IPS-NIHi11 (cell line): ENCODE data around the gene VSNL1.

ENCODE experiments used
- DNase-seq: peaks from one replicate; pipeline ENCODE4 v3.0.0; 2012; ENCODE audit warnings: mixed read lengths, low spot score

Gene VSNL1

DNA sequence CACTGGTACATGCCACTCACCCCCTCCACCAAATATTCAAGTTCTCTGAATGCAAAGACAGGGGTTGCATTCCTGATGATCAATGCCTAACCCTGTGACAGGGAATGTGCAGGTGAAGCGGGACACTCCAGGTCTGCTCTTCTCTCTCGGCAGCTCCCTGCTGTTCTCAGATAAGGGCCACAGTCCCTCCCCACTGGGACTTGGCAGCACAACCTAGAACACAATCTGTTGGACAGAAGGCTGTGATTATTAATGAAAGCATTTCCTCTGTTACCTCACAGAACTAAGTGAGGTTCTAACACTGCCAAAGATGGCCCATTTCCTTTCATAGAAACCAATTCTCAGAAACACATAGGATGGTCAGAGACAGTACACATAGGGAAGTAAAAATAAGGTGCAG is 42.7 kb downstream of the VSNL1 start:
- DNase-seq, result no peak

DNA sequence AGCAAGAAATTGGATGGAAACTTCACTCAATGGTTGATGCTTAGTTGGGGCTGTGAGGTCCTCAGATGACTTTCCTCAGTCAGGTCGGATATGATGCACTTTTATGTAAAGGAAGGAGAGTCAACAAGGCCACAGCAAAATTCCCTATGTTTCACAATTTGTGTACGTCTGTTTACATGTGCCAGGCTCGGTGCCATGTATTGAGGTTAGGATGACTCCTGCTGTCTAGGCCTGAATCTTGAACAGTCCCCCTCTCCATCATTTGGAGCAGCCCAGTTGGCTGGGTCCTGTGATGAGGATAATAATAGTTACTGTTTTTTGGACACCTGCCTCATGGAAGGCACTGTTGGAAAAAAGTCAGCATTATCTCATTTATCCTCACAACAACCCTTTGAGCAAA is 43.1 kb downstream of the VSNL1 start:
- no peak for DNase-seq

DNA sequence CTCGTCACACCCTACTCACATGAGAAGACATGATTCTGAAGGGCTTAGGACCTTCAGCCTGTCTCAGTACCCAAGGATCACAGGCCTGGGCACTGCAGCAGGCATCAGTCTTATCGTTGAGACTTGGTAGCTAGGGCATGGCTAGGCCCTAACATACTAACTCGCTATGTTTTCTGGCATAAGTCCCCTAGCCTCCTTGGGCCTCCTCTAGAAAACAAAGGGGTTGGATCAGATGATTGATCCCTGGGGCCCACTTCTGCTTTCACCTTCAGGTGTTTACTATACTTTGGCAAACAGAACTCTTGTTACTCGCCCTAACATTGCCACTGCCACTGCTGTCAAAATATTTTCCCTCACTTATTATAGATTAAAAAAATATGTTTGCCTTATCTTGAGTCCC is 44.2 kb downstream of the VSNL1 start:
- DNase-seq, result no peak

DNA sequence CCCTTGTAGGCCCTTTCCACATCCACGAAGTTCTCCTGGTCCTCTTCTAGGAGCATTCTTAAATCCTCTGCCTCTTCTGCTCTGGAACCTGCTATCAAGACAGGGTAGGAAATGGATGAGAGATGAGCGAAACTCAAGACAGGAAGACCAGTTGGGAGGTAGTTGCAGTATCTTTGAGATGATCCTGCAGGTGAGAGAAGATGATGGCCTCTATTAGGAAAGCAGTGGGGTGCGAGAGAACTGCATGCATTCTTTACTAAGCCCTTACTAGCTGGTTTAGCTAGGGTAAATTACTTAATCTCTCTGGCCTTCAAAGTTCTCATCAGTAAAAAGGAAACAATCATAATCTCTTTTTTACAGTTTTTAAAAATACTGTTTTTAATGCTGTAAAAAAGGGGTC is 47.0 kb downstream of the VSNL1 start:
- DNase-seq, result no peak

DNA sequence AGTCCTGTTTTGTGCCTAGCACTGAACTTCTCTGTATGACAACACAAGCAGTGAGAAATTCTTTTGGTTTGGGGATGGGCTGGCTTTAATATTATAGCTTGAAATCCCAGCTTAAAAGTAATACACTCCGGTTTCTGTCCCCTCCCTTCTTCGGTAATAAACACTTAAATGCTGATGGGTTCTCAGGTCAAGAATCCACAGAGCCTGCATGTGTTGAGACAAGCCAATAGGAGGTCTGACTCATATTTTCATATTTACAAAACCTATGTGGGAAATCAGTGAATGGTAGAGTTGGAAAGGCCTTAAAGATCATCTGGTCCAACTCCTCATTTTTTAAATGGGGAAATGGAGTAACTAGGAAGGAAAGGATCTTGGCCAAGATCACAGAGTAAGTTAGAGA is 47.5 kb downstream of the VSNL1 start:
- DNase-seq, result no peak

DNA sequence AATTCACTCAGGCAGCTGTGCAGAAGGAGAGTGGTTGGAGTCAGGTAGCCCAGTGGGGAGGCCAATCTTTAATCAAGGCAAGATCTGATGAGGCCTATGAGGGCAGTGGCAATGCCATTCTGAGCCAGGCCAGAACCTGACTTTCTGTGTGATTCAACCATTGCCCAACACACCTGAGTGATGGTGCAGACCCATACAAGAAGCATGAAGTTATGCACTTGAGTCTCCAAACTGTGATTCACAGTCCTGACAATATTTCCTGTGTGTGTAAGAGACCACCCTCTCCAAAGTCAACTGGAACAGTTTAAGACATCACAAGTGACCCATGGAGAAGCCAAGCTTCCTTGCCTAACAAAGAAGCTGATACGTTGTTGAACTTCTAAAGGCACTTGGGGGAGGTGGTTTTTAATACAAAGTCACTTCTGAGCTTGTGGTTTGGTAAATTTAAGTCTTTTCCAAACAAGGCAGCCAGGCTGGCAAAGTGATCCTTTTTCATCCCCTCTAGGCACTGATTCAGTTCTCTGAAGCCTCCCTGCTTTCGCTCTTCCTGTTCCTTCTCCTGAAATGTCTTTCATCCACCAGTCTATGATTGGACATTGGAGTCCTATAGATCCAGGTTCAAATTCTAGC is 49.0 kb downstream of the VSNL1 start:
- DNase-seq, result no peak

DNA sequence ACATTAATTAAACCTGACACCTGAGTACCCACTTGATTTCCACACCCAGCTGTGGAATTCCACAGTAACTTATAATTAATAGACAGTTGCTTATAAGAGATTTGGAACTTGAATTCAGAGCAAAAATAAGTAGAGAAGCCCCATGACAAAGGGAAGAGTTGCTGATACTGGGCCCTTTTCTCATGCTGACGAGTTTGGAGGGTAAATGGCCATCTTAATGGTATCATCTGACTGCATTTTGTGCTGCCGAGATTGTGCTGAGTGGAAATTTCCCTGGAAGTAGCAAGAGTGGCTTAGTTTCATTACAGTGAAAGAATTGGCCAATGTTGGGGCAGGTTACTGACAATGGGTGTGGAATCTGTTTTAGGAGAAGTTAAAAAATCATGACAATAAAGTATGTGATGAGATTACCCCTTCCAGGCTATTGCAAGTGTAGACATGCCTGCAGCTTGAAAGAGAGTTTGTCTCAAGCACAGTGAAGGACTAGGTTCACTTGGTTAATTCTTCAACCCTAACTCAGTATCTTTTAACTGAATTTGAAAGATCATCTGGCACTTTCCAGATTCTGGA is 49.9 kb downstream of the VSNL1 start:
- peak; percentile 26 for DNase-seq

DNA sequence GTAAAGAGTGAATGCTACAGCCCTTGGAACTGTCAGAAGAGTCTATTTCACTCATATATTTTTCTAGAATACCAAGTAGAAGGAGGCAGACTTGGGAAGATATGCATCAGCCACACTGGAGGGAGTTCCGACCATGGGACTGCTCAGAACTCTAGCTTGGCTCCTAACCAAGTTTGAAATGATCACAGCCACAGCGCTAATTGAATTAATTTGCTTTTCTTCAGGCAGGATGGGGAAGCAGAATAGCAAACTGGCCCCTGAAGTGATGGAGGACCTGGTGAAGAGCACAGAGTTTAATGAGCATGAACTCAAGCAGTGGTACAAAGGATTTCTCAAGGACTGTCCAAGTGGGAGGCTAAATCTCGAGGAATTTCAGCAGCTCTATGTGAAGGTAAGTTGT is 51.4 kb downstream of the VSNL1 start:
- no peak for DNase-seq

DNA sequence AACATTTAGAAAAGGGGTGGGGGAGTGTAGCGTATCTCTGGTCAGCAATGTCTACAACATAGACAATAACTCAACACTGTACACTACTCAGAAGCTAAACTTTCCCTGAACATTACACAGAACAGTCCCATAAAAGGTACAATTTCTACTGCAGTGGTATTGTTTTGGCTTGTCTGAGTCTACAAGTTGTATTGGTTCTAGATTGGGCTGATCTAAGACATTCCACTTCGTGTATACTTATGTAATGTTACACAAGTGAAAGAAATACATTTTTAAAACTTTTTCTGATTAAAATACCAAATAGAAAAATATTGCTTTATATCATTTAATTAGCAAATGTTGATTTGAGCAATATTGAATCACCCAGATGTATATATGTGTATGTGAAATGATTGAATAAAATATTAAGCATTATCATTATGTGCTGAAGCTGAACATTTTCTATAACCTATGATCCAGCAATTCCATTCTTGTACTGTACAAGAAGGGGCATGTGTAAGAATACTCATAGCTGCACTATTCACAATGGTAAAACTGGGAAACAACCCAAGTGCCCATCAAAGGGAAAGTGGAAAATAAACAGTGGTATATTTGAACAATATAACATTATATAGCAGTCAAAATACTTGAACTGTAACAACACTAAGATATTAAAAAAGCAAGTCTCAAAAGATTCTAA is 52.4 kb downstream of the VSNL1 start:
- no peak for DNase-seq

DNA sequence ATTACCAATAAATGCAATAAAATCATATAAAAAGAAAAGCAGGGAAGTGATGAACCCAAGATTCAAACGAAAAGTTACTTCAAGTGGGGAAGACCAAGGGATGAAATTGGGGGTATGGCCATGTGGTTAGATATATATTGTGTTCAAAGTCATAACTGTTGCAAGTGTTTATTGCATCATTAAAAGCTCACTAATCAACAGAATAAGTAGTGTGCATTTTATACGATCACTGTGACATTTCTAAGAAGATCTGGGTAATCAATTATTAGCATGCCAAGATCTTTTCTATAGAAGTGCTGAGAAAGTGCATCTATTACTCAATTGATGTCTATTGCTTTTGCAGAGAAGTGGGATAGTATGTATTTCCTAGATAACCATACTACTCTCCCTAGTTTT is 52.9 kb downstream of the VSNL1 start:
- no peak for DNase-seq

DNA sequence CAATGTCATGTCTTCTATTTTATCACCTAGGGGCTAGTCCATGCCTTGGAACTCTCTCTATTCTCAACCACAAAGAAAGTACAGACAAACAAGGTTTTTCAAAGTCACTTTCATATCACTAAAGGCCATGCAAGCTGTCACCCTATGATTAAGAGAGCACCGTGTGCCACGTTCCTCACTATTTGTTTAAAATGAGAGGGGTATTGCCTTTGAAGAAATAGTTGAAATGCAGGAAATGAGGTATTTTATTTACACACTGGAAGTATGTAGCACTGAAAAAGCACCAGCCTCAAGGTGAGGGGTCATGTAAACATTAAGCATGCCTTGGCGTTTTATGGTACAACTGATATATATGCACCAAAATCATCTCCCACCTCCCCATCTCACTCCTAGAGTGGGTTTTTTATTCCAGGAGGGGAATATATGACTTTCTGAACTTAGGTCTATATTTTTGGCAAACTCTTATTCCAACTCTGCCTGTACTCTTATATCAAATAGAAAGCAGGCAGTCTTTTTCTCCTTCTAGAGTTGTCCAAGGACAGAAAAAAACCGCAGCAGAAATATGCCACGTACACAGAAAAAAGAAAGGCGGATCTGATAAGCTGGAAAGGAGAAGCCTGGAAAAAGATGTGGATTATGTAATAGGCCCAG is 53.5 kb downstream of the VSNL1 start:
- DNase-seq, result no peak

DNA sequence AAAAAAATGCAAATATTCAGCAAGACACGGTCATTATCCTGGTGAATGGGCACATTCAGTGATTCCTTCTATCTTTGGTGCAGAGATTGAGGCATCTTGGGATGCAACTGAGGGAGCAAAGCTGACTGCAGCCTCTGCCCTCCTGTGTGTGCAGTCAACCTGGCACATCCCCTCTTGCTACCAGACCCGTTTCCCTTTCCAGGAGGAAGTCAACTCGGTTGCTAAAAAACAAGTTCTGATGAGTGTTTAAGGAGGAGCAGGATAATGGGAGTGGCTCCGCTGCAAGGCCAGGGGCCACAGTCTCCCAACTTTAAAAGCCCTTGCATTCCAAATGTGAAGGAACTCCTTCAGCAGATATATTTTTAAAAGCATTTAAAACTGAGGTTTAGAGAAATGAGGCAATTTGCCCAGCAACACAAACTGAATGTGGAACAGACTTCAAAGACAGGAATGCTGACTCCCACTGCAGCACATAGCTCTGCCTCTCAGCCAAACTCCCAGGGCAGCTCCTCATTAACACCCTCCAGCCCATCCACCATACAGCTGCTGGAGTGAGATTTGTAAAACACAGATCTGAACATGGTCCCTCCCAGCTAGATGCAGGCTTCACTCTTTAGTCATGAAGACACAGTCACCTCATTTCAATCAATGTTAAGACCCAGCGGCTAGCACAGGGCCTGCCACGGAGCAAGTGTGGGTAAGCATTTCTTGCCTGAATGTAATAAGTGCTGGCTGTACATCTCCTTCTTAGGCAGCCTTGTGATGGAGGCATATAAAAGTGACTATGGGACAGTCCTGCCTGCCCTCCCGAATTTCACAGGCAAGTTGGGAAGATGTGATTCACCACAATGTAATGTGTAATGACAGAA is 54.3 kb downstream of the VSNL1 start:
- DNase-seq, result no peak

DNA sequence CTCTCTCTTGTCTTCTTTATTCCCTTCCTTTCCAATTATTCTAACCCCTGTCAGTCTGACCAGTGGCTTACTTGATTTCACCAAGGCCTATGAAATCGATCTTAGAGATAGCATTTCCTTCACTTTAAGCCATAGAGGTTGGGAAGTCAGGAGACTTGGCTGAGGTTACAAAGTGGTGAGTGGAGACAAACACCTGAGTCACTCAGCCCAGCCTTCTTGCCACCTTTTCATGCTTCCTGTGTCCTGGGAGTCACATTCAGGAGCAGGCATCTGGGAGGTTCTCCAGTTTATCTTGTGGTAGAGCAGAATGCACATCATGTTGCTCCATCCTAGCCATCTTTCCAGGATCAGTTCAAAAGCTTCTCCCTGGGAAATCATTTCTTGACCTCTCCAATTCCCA is 59.1 kb downstream of the VSNL1 start:
- DNase-seq, result no peak

DNA sequence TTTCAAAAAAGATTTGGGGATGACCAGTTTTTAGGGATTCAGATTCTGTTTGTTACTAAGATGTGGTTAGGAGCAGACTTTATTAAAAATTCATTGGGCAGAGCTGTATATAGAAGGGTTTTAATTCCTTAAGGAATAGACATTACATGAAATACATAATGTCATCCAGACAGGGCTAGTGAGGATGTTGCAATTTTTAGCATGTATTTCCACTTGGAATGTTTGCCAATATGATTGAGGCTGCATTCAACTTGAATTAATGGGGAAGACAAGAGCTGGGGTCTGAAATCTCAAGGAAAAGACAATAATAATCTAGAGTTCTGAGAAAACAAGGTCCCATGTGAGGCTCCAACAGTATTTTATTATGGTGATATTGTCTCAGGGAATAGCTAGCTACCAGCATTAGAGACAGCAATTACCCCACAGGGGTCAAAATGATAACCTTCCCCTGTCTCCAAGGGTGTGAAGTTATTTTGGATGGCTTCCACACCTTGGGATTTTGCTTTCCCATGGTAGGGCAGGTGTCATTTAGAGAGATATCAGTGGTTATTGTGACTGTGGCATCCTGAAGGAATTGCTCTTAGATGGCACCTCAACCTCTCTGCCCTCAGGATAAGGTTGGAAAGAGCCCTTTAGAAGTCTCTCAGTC is 60.2 kb downstream of the VSNL1 start:
- no peak for DNase-seq

DNA sequence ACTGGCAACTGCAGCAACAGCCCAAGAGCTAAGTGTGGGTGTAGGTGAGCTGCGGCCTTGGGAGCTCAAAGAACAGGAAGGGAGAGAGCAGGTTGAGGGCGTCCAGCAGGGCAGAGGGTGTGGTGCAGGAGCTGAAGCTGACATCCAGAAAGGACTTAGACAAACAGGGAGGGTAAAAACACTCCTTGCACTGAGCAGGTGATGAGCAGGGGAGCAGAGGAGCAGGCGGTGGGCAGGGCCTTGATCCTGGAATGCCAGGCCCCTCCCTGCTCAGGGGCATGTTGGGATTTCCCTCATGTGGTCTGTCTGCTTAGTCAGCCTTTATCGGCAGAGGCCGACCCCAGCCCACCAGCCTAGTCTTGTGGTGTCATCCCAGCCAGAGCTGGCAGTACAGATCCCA is 63.6 kb downstream of the VSNL1 start:
- no peak for DNase-seq

DNA sequence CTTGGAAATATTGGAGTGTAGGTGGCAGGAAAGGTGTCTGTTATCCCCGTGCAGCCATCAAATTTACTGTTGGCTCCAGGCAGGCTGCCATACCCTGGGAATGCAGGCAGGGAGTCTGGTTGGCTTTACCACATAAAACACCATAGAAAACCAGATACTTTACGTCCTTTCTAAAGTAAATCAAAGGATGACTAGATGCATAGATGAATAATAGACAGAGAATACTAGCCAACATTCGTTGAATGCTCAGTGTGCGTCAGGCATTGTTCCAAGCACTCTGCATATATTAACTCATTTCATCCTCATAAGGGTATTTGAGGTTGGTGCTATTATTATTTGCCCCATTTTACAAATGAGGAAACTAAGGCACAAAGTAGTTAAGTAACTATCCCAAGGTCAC is 65.2 kb downstream of the VSNL1 start:
- no peak for DNase-seq

DNA sequence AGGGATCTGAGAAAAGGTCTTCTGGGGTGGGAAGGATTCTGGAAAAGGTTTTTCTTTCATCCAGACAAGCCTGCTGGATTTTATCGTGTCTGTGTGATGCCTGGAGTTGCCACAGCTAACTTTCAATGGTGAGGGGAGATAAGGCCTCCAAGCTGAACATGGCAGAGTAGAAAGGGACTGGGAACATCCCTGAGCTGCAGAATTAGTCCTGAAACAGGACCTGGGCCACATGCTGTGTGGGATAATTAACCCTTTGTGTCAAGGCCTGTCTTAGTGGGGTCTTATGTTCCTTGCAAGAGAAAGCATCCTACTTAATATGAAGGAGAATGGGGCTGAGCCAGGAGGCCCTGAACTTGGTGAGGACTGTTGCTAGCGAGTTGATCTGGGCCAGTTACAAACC is 66.4 kb downstream of the VSNL1 start:
- DNase-seq, result peak; percentile 27

DNA sequence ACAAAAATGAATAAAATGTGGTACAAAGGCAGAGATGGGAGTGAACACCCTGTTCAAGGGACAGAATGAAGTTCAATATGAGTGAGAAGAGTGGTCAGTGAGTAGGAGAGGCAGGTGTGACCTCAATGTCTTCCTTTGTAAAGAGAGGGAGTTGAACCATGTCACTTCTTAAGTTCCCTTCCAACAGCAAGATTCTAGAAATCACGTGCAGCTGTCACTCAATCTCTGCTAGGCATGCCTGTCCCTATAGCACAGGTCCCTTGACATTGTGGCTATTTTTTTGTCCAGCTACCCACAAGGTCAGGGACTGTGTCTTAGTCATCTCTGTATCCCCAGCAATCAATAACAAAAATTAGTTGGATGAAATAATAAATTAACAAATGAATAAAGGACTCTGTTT is 66.9 kb downstream of the VSNL1 start:
- DNase-seq, result no peak

DNA sequence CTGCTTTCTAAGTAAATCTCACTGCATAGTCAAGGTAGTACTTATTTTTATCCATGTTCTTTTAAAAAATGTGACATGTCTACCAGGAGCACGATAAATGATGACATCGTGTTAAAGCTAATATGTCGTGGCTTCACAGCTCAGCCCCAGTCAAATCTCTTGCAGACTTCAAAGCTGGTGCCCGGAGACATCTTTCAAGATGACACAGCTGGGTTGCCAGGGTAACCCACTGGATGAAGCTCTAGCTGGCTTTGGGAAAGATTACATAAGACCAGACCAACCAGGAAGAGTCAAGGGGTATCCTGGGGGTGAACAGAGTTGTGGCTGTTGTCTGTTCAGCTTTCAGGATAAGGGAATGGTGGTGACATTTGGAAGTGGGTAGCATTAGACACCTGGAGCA is 67.8 kb downstream of the VSNL1 start:
- no peak for DNase-seq

DNA sequence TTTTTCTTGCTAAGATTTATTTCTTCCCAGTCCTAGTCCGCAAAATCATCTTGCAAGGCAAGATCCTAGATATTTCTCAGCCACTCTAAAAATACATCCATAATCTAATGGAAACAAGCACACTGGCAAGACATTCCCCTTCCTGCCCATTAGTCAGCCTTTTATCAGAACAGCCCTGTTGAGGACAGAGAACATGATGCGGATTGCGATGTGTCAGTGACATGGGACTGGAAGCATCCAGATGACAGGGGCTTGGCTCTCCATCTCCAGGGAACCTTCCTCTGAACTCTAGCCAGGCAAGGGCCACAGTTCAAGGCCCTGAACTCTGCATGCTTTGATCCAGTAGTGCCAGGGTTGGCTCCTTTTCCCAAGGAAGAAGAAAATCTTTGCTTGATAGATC is 70.0 kb downstream of the VSNL1 start:
- no peak for DNase-seq

DNA sequence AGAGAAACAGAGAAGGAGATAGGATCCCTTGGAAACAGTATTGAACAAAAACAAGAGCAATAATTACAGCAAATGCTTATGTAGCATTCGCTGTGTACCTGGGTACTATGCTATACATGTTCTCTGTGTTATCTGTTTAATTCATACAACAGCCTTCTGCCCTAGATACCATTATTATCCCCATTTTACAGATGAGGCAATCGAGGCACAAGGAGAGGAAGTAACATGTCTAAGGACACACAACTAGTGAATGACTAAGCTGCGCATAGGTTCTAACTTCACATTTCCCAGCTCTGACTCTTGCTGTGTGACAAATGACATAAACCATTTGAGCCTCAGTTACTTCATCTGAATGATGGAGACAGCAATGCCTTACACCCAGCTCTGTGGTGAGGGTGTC is 70.5 kb downstream of the VSNL1 start:
- no peak for DNase-seq
